GM19372 (cell line): ENCODE data around the gene ZNF618.
"Not testable (repeated sequence)": the region's sequence is repeated elsewhere in the genome, so short reads cannot be mapped to it uniquely, and the experiment has no call there.

Experiments used
- ATAC-seq: cut with Tn5 transposase; IDR thresholded peaks from one replicate; pipeline ENCODE4 v1.9.1; 2021; ENCODE audit warnings: mild to moderate bottlenecking, low read depth, moderate library complexity; ENCODE audit not compliant: unreplicated experiment

Gene ZNF618

GRCh38 chr9:113979343-113980127 lies 103.4 kb downstream of the ZNF618 start:
- no peak for ATAC-seq

- no peak for ATAC-seq
These were observed 108.7 kb downstream of the ZNF618 start for GRCh38 chr9:113984639-113985380.

- no peak for ATAC-seq
These were observed 110.0 kb downstream of the ZNF618 start for GRCh38 chr9:113985968-113986585.

- ATAC-seq = no peak
These were observed 110.8 kb downstream of the ZNF618 start for GRCh38 chr9:113986931-113987330.

- ATAC-seq = no peak
These were observed 111.4 kb downstream of the ZNF618 start for GRCh38 chr9:113987526-113987925.

- no peak for ATAC-seq
These were observed 112.4 kb downstream of the ZNF618 start for GRCh38 chr9:113988385-113989016.

GRCh38 chr9:113989017-113989713 lies 113.1 kb downstream of the ZNF618 start:
- no peak for ATAC-seq

GRCh38 chr9:113989714-113990569 lies 113.8 kb downstream of the ZNF618 start:
- ATAC-seq = no peak

GRCh38 chr9:113990570-113990907 lies 114.4 kb downstream of the ZNF618 start:
- ATAC-seq = no peak

- ATAC-seq = no peak
These were observed 114.9 kb downstream of the ZNF618 start for GRCh38 chr9:113990975-113991471.

GRCh38 chr9:113991714-113992113 lies 115.6 kb downstream of the ZNF618 start:
- no peak for ATAC-seq

GRCh38 chr9:113992276-113992951 lies 116.3 kb downstream of the ZNF618 start:
- no peak for ATAC-seq

- ATAC-seq = no peak
These were observed 116.9 kb downstream of the ZNF618 start for GRCh38 chr9:113992994-113993393.

GRCh38 chr9:113993838-113994540 lies 117.9 kb downstream of the ZNF618 start:
- no peak for ATAC-seq

- ATAC-seq = no peak
These were observed 119.3 kb downstream of the ZNF618 start for GRCh38 chr9:113995401-113995800.

- no peak for ATAC-seq
These were observed 119.9 kb downstream of the ZNF618 start for GRCh38 chr9:113995963-113996362.

GRCh38 chr9:113996531-113997001 lies 120.5 kb downstream of the ZNF618 start:
- ATAC-seq = no peak

GRCh38 chr9:113997064-113997463 lies 121.0 kb downstream of the ZNF618 start:
- not testable (repeated sequence) for ATAC-seq
